HG02938 (cell line): ENCODE results near the gene NOPCHAP1.
"Not testable (repeated sequence)": the region's sequence is repeated elsewhere in the genome, so short reads cannot be mapped to it uniquely, and the experiment has no call there.

Experiments used
- ATAC-seq: cut with Tn5 transposase; IDR thresholded peaks from one replicate; pipeline ENCODE4 v1.9.1; 2021; ENCODE audit warnings: mild to moderate bottlenecking, moderate library complexity; ENCODE audit not compliant: unreplicated experiment

The NOPCHAP1 gene

GRCh38 chr12:104964167-104964855, 21.8 kb upstream of the NOPCHAP1 start:
- ATAC-seq: no peak

DNA sequence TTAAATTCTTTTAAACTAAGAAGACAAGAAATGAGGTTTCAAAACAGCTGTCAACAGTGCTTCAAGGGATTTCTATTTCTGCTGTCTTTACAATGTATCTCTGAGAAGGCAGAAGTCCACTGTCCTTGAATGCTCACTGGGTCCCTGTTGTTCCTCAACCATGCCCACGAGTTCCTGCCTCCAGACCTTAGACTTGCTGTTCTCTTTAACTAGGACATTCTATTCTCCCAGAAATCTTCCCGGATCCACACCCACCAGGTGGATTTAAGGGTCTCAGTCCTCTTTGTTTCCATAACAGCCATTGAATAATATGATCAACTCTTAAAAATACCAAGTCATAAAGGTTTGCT, 21.3 kb upstream of the NOPCHAP1 start:
- ATAC-seq: no peak

DNA sequence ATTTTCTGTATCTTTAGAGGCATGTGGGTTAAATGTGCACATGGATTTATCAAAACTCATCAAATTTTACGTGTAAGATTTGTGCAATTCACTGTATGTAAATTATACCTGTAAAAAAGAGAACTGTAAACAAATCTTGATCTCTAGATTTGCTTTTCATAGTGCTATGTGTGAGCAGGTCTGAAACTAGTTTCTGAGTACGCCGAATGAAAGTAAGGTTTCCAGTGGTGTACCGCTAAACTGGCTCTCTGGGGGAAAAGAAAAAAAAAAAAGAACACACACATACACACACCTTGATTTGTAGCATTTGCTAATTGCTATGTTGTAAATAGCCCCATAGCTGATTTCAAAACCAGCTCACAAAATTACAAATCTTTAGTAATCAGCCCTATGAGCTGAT, 19.4 kb upstream of the NOPCHAP1 start:
- peak; percentile 93 for ATAC-seq

GRCh38 chr12:104969343-104969742, 16.8 kb upstream of the NOPCHAP1 start:
- no peak for ATAC-seq

DNA sequence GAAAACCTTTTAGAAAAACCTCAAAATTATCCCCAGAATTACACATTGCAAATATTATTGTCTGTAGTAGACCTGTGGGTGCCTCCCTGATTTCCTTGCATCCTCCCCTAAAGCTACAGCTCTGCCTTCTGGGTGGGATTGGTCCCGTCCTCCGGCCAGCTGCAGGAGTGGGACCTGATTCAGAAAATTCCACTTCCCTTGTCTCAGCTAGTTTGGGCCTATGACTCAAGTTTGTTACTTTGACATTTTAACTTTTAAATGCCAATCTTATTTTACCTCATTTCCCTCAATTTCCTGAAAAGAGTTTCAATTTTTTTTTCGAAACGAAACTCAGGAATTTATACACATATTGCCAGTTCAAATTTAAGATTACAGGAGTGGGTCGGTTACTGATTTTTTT, 14.8 kb upstream of the NOPCHAP1 start:
- ATAC-seq: no peak

GRCh38 chr12:104973250-104973649, 12.9 kb upstream of the NOPCHAP1 start:
- ATAC-seq: no peak

DNA sequence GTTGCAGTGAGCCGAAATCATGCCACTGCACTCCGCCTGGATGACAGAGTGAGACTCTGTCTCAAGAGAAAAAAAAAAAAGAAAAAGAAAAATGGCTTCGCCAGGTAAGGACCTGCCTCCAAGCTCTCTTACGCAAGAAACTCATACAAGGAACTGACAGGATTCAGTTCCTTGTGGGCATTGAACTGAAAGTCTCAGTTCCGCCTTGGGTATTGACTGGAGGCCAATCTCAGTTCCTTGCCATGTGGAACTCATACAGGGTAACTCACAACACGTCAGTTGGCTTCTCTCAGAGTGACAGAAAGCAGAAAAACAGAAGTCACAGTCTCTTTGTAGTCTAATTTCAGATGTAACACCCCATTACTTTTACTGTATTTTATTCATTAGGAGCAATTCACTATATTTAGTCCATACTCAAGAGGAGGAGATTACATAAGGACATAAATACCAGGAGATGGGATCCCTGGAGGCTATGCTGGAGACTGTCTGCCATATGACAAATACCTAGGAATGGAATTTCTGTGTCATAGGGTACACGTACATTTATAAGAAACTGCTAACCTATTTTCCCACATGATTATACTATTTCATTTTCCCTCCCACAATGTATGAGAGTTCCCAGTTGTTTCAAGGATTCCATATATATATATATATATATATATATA, 11.4 kb upstream of the NOPCHAP1 start:
- peak; percentile 98 for ATAC-seq

DNA sequence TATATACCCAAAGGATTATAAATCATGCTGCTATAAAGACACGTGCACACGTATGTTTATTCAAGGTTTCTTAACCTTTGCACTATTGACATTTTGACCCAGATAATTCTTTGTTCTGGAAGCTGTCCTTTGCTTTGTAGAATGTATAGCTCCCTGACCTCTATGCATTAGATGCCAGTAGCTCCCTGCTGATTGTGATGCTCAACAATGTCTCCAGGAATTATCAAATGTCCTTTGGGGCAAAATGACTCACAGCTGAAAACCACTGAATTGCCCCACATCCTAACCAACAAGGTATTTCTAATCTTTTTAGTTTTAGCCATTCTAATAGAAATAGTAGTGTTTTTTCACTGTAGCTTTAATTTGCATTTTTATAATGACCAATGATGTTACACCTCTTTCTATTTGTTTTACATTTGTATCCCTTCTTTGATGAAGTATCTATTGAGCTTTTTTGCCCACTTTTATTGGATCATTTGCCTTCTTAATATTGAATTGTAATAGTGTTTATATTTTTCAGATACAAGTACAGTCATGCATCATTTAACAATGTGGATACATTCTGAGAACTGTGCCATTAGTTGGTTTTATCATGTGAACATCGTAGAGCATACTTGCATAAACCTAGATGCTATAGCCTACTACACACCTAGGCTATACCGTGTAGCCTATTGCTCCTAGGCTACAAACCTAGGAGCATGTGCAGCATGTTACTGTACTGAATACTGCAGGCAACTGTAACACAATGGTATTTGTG, 10.4 kb upstream of the NOPCHAP1 start:
- ATAC-seq: no peak

DNA sequence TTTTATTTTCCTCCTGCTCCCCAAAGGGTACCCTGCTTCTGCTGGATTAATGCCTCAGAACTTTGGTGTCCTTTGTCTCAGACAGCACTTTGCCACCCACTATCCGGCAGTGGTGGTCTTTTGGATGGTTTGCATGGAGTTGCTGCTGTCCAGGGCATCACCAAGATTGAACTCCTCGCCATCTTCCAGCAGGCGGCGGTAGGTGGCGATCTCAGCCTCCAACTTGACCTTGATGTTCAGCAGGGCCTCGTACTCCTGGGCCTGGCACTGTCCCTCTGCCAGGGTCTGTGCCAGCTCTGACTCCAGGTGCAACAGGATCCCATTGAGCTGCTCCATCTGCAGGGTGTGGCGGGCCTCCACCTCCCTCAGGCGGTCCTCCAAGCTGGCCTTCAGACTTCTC, 9.4 kb upstream of the NOPCHAP1 start:
- ATAC-seq: no peak

- not testable (repeated sequence) for ATAC-seq
Observed at GRCh38 chr12:104977688-104978087, 8.4 kb upstream of the NOPCHAP1 start.

DNA sequence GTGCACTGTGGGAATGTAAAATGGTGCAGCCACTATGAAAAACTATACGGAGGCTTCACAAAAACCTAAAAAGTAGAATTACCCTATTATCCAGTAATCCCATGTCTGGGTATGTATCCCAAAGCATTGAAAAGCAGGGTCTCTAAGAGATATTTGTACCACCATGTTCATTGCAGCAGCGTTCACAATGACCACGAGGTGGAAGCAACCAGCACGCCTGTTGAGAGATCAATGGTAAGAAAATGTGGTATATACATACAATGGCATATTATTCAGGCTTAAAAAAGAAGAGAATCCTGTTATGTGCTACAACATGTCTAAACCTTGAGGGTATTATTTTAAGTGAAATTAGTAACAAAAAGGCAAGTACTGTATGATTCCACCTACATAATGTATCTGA, 910 bp upstream of the NOPCHAP1 start:
- ATAC-seq: no peak

DNA sequence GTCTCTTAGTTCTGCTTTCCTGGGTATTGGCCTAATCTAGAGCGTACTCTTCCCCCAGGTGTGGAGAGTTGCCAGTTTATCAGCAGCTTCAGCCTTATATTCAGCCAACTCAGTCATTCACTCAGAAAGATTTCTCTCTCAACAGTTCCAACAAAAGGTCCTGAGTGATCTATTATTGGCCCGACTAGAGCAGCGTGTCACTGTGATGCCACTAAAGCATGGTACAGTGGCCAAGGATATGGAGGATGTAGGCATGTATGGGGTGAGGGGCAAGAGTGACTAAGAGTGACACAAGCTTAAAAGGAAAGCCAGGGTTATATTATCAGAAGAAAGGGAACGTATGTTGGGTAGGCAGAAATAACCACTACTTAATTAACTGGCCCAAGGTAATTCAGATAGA, 4.8 kb downstream of the NOPCHAP1 start:
- no peak for ATAC-seq

- ATAC-seq: no peak
Observed at GRCh38 chr12:104991565-104992128, 5.5 kb downstream of the NOPCHAP1 start.

GRCh38 chr12:104994336-104994735, 8.2 kb downstream of the NOPCHAP1 start:
- ATAC-seq: no peak

- ATAC-seq: no peak
Observed at GRCh38 chr12:104997541-104997940, 11.4 kb downstream of the NOPCHAP1 start.

DNA sequence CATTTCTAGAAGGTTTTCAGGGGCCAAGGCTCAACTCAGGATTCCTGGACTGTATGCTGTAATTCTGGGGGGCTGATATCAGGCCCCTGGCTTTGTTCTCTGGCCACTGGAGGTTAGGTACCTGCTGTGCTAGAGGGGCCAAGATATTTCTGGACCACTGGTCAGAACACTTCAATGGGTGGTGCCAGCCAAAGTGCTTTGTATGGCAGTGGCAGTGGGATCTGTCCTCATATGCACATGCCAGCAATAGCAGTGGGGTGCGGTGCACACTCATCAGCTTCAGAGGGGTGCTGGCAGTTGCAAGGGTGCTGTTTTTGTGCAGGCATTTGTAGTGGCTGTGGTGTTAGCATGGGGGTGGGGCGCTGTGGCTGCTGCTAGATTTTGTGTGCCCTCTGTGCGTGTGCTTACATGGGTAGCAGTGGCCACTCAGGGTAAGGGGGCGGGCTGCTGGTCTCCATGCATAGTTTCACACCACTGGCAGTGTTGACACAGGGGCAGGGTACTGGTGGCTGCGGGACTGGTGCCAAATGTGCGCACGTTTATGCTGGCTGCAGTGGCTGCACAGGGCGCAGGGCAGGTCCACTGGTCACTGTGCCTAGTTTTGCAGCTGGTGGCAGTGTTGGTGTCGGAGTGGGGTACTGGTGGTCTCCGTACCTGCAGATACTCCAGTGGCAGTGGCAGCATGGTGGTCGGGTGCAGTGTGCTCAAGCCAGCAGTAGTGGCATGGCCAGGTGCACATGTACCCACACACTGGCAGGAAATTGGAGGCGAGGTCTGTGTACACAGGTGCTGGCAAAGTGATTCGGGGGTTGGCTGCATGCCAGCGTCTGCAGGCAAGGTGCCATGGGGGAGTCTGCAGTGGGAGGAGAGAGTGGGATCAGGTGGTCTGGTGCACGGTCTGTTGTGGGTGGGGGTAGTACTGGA, 12.6 kb downstream of the NOPCHAP1 start:
- ATAC-seq: no peak

- no peak for ATAC-seq
Observed at GRCh38 chr12:104999347-104999685, 13.2 kb downstream of the NOPCHAP1 start.

- ATAC-seq: no peak
Observed at GRCh38 chr12:105001476-105001875, 15.4 kb downstream of the NOPCHAP1 start.

- ATAC-seq: no peak
Observed at GRCh38 chr12:105013892-105014291, 27.8 kb downstream of the NOPCHAP1 start.

DNA sequence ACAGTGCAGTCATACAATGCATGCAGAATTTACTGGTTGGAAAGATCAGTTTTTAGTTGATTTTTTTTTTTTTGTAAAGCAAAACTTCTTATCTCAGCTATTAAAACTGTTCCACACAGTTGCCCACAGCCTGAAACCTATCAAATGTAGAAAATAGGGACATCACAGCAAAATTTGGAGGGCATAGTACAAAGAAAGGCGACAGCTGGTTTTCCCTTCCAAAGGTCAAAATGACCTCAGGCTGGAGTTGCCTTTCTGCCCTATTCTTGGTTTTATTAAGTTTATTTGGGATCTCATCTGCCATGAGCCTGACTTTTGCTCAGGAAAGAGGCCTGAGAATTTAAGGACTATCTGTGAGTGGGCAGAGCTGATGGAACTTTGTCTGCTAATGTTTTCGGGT, 28.5 kb downstream of the NOPCHAP1 start:
- no peak for ATAC-seq

GRCh38 chr12:105015543-105015942, 29.4 kb downstream of the NOPCHAP1 start:
- no peak for ATAC-seq
